Hepatocyte (in vitro differentiated cells): ENCODE measurements around the gene PLEKHG3.

ENCODE experiments used
- EZH2 ChIP-seq: fragments of 200-600 bp; sonication (generic); IDR thresholded peaks from 2 replicates; pipeline ENCODE4 v1.6.1; 2016; ENCODE audit warnings: antibody characterized with exemption, mild to moderate bottlenecking, borderline replicate concordance
- EZH2phosphoT487 ChIP-seq: fragments of 200-600 bp; sonication (generic); IDR thresholded peaks from one replicate; pipeline ENCODE4 v1.6.1; 2018; ENCODE audit warnings: antibody characterized with exemption, mild to moderate bottlenecking, low read depth, moderate library complexity; ENCODE audit not compliant: unreplicated experiment, severe bottlenecking
- TF ChIP-seq, protein P1 (sequence below): fragments of 200-600 bp; sonication (generic); IDR thresholded peaks from 2 replicates; pipeline ENCODE4 v1.5.1; 2016; ENCODE audit warnings: antibody characterized with exemption, mild to moderate bottlenecking; ENCODE audit not compliant: poor library complexity

- TF ChIP-seq, protein P1, sequence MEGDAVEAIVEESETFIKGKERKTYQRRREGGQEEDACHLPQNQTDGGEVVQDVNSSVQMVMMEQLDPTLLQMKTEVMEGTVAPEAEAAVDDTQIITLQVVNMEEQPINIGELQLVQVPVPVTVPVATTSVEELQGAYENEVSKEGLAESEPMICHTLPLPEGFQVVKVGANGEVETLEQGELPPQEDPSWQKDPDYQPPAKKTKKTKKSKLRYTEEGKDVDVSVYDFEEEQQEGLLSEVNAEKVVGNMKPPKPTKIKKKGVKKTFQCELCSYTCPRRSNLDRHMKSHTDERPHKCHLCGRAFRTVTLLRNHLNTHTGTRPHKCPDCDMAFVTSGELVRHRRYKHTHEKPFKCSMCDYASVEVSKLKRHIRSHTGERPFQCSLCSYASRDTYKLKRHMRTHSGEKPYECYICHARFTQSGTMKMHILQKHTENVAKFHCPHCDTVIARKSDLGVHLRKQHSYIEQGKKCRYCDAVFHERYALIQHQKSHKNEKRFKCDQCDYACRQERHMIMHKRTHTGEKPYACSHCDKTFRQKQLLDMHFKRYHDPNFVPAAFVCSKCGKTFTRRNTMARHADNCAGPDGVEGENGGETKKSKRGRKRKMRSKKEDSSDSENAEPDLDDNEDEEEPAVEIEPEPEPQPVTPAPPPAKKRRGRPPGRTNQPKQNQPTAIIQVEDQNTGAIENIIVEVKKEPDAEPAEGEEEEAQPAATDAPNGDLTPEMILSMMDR = no peak
- TF ChIP-seq EZH2phosphoT487 (no peak), EZH2 (no peak)
These were observed 53.8 kb downstream of the PLEKHG3 start for GRCh38 chr14:64758025-64758521.
